Prostate gland (tissue), 2 donors: ENCODE data around the gene GARS1.

Experiments
- POLR2A ChIP-seq: fragments of 450-650 bp; IDR thresholded peaks from one replicate; pipeline ENCODE4 v1.6.1; 2016; ENCODE audit warnings: antibody characterized with exemption, mild to moderate bottlenecking
- POLR2AphosphoS5 ChIP-seq: sonication (generic); formaldehyde crosslinking; IDR thresholded peaks from one replicate; pipeline ENCODE4 v1.6.1; 2017; ENCODE audit warnings: antibody characterized with exemption
- TF ChIP-seq, protein P1 (sequence below), 4 experiments: fragments of 200-600 bp in 2 of 4; fragments of 450-650 bp in 2 of 4; sonication (generic) in 2 of 4; IDR thresholded peaks; 1 replicate in 3 of 4; 2 replicates in 1 of 4; pipeline ENCODE4 v1.5.1; 2016 to 2019; ENCODE audit warnings: antibody characterized with exemption in 4 of 4, mild to moderate bottlenecking in 2 of 4, moderate library complexity in 2 of 4

DNA sequence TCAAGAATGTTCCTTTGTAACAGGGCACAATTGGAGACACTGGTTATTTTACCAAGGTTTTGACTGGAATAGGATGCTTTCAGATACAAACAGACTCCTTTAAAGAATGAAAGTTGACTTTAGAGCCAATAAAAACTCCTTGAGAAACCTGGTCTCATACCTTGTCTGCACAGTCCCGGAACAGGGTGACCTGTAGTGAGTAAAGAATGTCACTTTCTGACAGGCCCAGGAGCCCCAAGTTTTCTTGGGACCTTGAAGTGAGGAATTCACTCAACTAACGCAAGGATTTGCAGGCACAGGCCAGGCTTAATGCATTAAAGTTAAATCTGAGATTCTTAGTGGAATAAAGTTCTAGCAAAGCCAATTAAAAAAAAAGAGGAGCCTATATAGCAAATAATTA is 11.5 kb upstream of the GARS1 start:
- TF ChIP-seq POLR2A (no peak), POLR2AphosphoS5 (peak; percentile 12)
- TF ChIP-seq, protein P1, sequence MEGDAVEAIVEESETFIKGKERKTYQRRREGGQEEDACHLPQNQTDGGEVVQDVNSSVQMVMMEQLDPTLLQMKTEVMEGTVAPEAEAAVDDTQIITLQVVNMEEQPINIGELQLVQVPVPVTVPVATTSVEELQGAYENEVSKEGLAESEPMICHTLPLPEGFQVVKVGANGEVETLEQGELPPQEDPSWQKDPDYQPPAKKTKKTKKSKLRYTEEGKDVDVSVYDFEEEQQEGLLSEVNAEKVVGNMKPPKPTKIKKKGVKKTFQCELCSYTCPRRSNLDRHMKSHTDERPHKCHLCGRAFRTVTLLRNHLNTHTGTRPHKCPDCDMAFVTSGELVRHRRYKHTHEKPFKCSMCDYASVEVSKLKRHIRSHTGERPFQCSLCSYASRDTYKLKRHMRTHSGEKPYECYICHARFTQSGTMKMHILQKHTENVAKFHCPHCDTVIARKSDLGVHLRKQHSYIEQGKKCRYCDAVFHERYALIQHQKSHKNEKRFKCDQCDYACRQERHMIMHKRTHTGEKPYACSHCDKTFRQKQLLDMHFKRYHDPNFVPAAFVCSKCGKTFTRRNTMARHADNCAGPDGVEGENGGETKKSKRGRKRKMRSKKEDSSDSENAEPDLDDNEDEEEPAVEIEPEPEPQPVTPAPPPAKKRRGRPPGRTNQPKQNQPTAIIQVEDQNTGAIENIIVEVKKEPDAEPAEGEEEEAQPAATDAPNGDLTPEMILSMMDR (IDR thresholded peaks at IDR 0.05) = no peak
